RPMI7951 (cell line): ENCODE data around the gene PPP2CA. TPM values are rescaled to one million over a fixed set of nuclear protein-coding genes. Genes with fewer than 3 reads are reported as not detected.
"Not testable (repeated sequence)": the region's sequence is repeated elsewhere in the genome, so short reads cannot be mapped to it uniquely, and the experiment has no call there.

Experiments
- DNase-seq: peaks from one replicate; pipeline ENCODE4 v3.0.0-alpha.2; 2012; ENCODE audit warnings: low read depth
- total RNA-seq: library from RNA; depleted of rRNA; stranded (reverse); fragments of >200 nt; shearing (Covaris generic); gene quantifications from 2 replicates; pipeline ENCODE4 v1.2.3, GENCODE V29; 2014

PPP2CA gene
- total RNA-seq, 1 experiment from 2014 or later, result 58.8 TPM

- no peak for DNase-seq
Measured at GRCh38 chr5:134195666-134196065, 30.2 kb downstream of the PPP2CA start.

GRCh38 chr5:134189031-134189430, 36.8 kb downstream of the PPP2CA start:
- DNase-seq, result no peak

- no peak for DNase-seq
Measured at GRCh38 chr5:134188092-134188491, 37.8 kb downstream of the PPP2CA start.

- DNase-seq, result peak; percentile 54
Measured at GRCh38 chr5:134184155-134185135, 41.4 kb downstream of the PPP2CA start.

- no peak for DNase-seq
Measured at GRCh38 chr5:134183481-134183880, 42.4 kb downstream of the PPP2CA start.

- no peak for DNase-seq
Measured at GRCh38 chr5:134178096-134178419, 47.8 kb downstream of the PPP2CA start.

GRCh38 chr5:134177369-134178095, 48.3 kb downstream of the PPP2CA start:
- DNase-seq, result peak; percentile 71

GRCh38 chr5:134176511-134177368, 49.1 kb downstream of the PPP2CA start, which contains the start of gene SKP1:
SKP1 (minus strand) TSS chr5:134176950; CDS start chr5:134174022, 2,928 bp downstream.
- DNase-seq, result peak; percentile 78

- DNase-seq, result peak; percentile 25
Measured at GRCh38 chr5:134175921-134176510, 49.9 kb downstream of the PPP2CA start.

- DNase-seq, result peak; percentile 40
Measured at GRCh38 chr5:134174841-134175839, 50.7 kb downstream of the PPP2CA start.

GRCh38 chr5:134171972-134172371, 53.9 kb downstream of the PPP2CA start:
- DNase-seq, result no peak

- DNase-seq, result no peak
Measured at GRCh38 chr5:134162592-134162991, 63.3 kb downstream of the PPP2CA start.

GRCh38 chr5:134161513-134162395, 64.1 kb downstream of the PPP2CA start:
- DNase-seq, result no peak

- DNase-seq, result no peak
Measured at GRCh38 chr5:134153657-134154056, 72.2 kb downstream of the PPP2CA start.

- no peak for DNase-seq
Measured at GRCh38 chr5:134153241-134153640, 72.6 kb downstream of the PPP2CA start.

GRCh38 chr5:134152173-134152832, 73.6 kb downstream of the PPP2CA start:
- DNase-seq, result not testable (repeated sequence)

- DNase-seq, result no peak
Measured at GRCh38 chr5:134151723-134152122, 74.2 kb downstream of the PPP2CA start.

GRCh38 chr5:134149571-134150303, 76.1 kb downstream of the PPP2CA start:
- DNase-seq, result peak; percentile 17
